Panc1 (cell line): ENCODE data around the gene MINK1. TPM values are rescaled to one million over a fixed set of nuclear protein-coding genes. Genes with fewer than 3 reads are reported as not detected.

ENCODE experiments used
- ATAC-seq: fragments of 200-7000 bp; cut with Tn5 transposase; 2 replicates; pipeline ENCODE4 v1.9.1; 2020; ENCODE audit warnings: mild to moderate bottlenecking, moderate library complexity
- BruUV-seq: library from RNA; stranded (reverse); fragments of 400-500 nt; replicated peaks from 2 replicates; lab custom pipeline; 2021; lab: Mats Ljungman, UMichigan
- CTCF ChIA-PET: fragments of 300-600 bp; sonication (Branson Sonifier 250); formaldehyde crosslinking; loops from one replicate; lab custom pipeline; 2022; ENCODE audit warnings: antibody characterized with exemption; lab: Charles Lee
- POLR2A ChIA-PET: fragments of 300-600 bp; sonication (Branson Sonifier 250); formaldehyde crosslinking; loops from one replicate; lab custom pipeline; 2022; ENCODE audit warnings: antibody characterized with exemption; lab: Charles Lee
- DNase-seq: peaks from one replicate; pipeline ENCODE4 v3.0.0-alpha.2; 2010; ENCODE audit warnings: low read depth, low spot score
- H3K27ac ChIP-seq: 2 replicates; pipeline ENCODE4 v1.5.1; 2011; ENCODE audit warnings: mild to moderate bottlenecking, low read length, inconsistent platforms
- H3K27me3 ChIP-seq: fragments of 200-500 bp; sonication (Bioruptor generic); 2 replicates; pipeline ENCODE4 v1.6.0; 2014; ENCODE audit warnings: low read length, inconsistent platforms; ENCODE audit not compliant: control insufficient read depth, insufficient read depth
- H3K36me3 ChIP-seq: fragments of 200-500 bp; sonication (Bioruptor generic); 2 replicates; pipeline ENCODE4 v1.5.1; 2014; ENCODE audit warnings: inconsistent platforms, mild to moderate bottlenecking, low read length, moderate library complexity; ENCODE audit not compliant: control insufficient read depth, insufficient read depth
- H3K4me1 ChIP-seq: 2 replicates; pipeline ENCODE4 v1.5.1; 2011; ENCODE audit warnings: inconsistent platforms, mild to moderate bottlenecking, low read length, moderate library complexity; ENCODE audit not compliant: control insufficient read depth, insufficient read depth
- H3K4me3 ChIP-seq, 2 experiments: 2 replicates each; pipeline ENCODE4 v1.5.1; 2011 to 2012; ENCODE audit warnings: low read depth in 2 of 2, low read length in 2 of 2, mild to moderate bottlenecking in 2 of 2, inconsistent platforms in 1 of 2, moderate library complexity in 1 of 2
- H3K9me3 ChIP-seq: fragments of 200-500 bp; sonication (Bioruptor generic); 2 replicates; pipeline ENCODE4 v1.5.1; 2014; ENCODE audit warnings: low read depth, mild to moderate bottlenecking, inconsistent platforms, low read length, moderate library complexity; ENCODE audit not compliant: control insufficient read depth, insufficient read depth
- POLR2AphosphoS5 ChIP-seq: IDR thresholded peaks from 2 replicates; pipeline ENCODE4 v1.6.1; 2012; ENCODE audit warnings: mild to moderate bottlenecking, low read depth, low read length, moderate library complexity
- SIN3A ChIP-seq: IDR thresholded peaks from 2 replicates; pipeline ENCODE4 v1.6.1; 2012; ENCODE audit warnings: low read depth, mild to moderate bottlenecking, low read length, moderate library complexity, borderline replicate concordance; ENCODE audit not compliant: insufficient read depth
- TCF7L2 ChIP-seq: IDR thresholded peaks from 2 replicates; pipeline ENCODE4 v1.6.1; 2011; ENCODE audit warnings: mild to moderate bottlenecking, low read depth, low read length, inconsistent platforms
- in situ Hi-C: cut with HindIII; loops from 2 replicates; pipeline ENCODE4 v1.10.0; 2016; ENCODE audit warnings: low sequenced_read_pairs, low pct_unique_long_range_greater_than_20kb
- intact Hi-C: fragments of 100-400 bp; cut with micrococcal nuclease; formaldehyde crosslinking; loops from one replicate; pipeline ENCODE4 v1.10.0; 2022; ENCODE audit not compliant: unreplicated experiment
- total RNA-seq: library from RNA; stranded (reverse); gene quantifications from one replicate; pipeline ENCODE4 v1.2.1, GENCODE V29; 2021; ENCODE audit not compliant: unreplicated experiment
- TF ChIP-seq, protein P1 (sequence below): fragments of 450-650 bp; IDR thresholded peaks from 2 replicates; pipeline ENCODE4 v1.5.1; 2017; ENCODE audit warnings: mild to moderate bottlenecking
- TF ChIP-seq, protein P2 (sequence below), 2 experiments: IDR thresholded peaks; 2 replicates each; pipeline ENCODE4 v1.6.1; 2011 to 2012; ENCODE audit warnings: low read depth in 2 of 2, control low read depth in 1 of 2, low read length in 1 of 2, mild to moderate bottlenecking in 1 of 2, moderate library complexity in 1 of 2; ENCODE audit not compliant: insufficient read depth in 1 of 2

Gene MINK1
- total RNA-seq, 1 experiment from 2014 or later, result 78.2 TPM

DNA sequence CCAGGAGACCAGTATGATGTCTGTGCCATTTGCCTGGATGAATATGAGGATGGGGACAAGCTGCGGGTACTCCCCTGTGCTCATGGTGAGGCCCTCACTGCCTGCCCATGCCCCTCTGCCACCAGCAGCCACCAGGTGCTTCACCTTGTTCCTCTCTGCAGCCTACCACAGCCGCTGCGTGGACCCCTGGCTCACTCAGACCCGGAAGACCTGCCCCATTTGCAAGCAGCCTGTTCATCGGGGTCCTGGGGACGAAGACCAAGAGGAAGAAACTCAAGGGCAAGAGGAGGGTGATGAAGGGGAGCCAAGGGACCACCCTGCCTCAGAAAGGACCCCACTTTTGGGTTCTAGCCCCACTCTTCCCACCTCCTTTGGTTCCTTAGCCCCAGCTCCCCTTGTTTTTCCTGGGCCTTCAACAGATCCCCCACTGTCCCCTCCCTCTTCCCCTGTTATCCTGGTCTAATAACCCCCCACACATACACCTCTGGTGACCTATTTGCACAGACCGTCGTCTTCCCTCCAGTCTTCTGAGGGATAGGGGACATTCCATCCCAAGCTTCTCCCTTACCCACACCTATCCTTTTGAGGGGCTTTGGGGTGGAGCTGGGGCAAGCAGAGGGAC is 111.5 kb downstream of the MINK1 start:
- no TSS peak for BruUV-seq
- intact Hi-C loops, result no loop called here
- Histone ChIP-seq H3K9me3 (no peaks in the 10 kb centered on the region), H3K4me3 (peak overlapping the region; percentile 83 to 85; a peak in 3 of 4 replicates), H3K27ac (peak overlapping the region; percentile 94), H3K27me3 (no peaks in the 10 kb centered on the region), H3K4me1 (peaks cover 27% of the 10 kb centered on the region), H3K36me3 (peaks cover 14% of the 10 kb centered on the region)
- ChIA-PET POLR2A (interaction anchor here (0.6 to 1.2 kb wide), 2 partner anchors 23 to 380 kb away, joined by 4 to 5 read pairs; partner anchors contain the start of gene SPAG7), CTCF (no interaction called here)
- ATAC-seq, result no peak
- DNase-seq, result no peak
- in situ Hi-C loops, result no loop called here
- TF ChIP-seq, protein P1, sequence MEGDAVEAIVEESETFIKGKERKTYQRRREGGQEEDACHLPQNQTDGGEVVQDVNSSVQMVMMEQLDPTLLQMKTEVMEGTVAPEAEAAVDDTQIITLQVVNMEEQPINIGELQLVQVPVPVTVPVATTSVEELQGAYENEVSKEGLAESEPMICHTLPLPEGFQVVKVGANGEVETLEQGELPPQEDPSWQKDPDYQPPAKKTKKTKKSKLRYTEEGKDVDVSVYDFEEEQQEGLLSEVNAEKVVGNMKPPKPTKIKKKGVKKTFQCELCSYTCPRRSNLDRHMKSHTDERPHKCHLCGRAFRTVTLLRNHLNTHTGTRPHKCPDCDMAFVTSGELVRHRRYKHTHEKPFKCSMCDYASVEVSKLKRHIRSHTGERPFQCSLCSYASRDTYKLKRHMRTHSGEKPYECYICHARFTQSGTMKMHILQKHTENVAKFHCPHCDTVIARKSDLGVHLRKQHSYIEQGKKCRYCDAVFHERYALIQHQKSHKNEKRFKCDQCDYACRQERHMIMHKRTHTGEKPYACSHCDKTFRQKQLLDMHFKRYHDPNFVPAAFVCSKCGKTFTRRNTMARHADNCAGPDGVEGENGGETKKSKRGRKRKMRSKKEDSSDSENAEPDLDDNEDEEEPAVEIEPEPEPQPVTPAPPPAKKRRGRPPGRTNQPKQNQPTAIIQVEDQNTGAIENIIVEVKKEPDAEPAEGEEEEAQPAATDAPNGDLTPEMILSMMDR, result no peak
- TF ChIP-seq TCF7L2 (no peak), SIN3A (peak; percentile 48; the same call in 1 of the 2 replicates)

DNA sequence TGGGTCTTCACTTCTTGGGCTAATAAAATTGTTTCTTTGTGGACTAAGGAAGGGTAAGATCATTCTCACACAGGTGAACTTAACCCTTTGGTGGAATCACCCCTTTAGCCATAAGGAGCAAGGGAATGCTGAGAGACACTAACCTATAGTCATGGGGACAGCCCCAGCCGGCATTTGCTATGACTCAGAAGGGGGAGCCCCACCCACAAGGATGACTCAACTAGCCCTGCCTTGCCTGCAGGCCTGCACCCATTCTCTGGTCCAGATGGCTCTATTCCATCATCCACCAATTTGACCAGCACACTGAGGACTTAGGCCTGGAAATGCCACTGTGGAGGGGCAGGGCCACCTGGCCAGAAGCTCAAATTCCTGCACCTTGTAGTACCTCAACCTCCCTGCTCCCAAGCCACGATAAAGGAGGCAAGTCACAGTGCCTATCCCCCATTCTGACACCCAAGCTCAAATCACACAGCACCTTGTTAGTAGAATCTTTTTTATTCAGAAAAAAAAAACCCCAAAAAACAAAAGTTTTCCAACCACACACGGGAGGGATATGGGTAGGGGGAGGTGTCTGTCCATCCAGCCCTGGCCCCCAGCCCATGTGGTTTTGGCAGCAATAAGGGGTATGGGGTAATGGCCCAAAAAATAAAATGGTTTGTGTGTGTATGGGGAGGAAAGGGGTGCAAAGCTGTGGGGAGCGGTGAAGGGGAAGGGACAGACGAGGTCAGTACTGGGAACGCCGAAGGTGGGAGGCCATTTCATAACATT is 112.2 kb downstream of the MINK1 start:
- ChIA-PET POLR2A (interaction anchor here (0.6 to 1.2 kb wide), 2 partner anchors 22 to 380 kb away, joined by 4 to 5 read pairs; partner anchors contain the start of gene SPAG7), CTCF (no interaction called here)
- peak overlapping the region; percentile 94 for H3K27ac ChIP-seq
- TF ChIP-seq, protein P1, result no peak
- no peak for TF ChIP-seq TCF7L2
- TF ChIP-seq, protein P2, sequence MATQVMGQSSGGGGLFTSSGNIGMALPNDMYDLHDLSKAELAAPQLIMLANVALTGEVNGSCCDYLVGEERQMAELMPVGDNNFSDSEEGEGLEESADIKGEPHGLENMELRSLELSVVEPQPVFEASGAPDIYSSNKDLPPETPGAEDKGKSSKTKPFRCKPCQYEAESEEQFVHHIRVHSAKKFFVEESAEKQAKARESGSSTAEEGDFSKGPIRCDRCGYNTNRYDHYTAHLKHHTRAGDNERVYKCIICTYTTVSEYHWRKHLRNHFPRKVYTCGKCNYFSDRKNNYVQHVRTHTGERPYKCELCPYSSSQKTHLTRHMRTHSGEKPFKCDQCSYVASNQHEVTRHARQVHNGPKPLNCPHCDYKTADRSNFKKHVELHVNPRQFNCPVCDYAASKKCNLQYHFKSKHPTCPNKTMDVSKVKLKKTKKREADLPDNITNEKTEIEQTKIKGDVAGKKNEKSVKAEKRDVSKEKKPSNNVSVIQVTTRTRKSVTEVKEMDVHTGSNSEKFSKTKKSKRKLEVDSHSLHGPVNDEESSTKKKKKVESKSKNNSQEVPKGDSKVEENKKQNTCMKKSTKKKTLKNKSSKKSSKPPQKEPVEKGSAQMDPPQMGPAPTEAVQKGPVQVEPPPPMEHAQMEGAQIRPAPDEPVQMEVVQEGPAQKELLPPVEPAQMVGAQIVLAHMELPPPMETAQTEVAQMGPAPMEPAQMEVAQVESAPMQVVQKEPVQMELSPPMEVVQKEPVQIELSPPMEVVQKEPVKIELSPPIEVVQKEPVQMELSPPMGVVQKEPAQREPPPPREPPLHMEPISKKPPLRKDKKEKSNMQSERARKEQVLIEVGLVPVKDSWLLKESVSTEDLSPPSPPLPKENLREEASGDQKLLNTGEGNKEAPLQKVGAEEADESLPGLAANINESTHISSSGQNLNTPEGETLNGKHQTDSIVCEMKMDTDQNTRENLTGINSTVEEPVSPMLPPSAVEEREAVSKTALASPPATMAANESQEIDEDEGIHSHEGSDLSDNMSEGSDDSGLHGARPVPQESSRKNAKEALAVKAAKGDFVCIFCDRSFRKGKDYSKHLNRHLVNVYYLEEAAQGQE (IDR thresholded peaks at IDR 0.05; ENCODE audit: insufficient read depth in 1 of 2, low read depth in 2 of 2, low read length in 1 of 2), result no peak
- no peak for TF ChIP-seq POLR2AphosphoS5
- TF ChIP-seq SIN3A, result no peak
- H3K9me3 ChIP-seq, result no peaks in the 10 kb centered on the region
- peak; percentile 36 for ATAC-seq
- in situ Hi-C loops (no loop called here), intact Hi-C loops (no loop called here)
- no TSS peak for BruUV-seq
- no peaks in the 10 kb centered on the region for H3K27me3 ChIP-seq
- peak; percentile 83 for DNase-seq
- H3K4me1 ChIP-seq, result peaks cover 28% of the 10 kb centered on the region
- peak overlapping the region; percentile 83 to 85 for H3K4me3 ChIP-seq
- peaks cover 14% of the 10 kb centered on the region for H3K36me3 ChIP-seq
